Activated CD8-positive, alpha-beta memory T cell treated with anti-CD3 and anti-CD28 coated beads for 36 hours (primary cell): ENCODE measurements around the gene CD3G. TPM values are rescaled to one million over a fixed set of nuclear protein-coding genes. Genes with fewer than 3 reads are reported as not detected.

Experiments used
- CTCF ChIA-PET: fragments of 350-600 bp; sonication (Branson Sonifier 250); formaldehyde crosslinking; loops from one replicate; lab custom pipeline; 2021; ENCODE audit warnings: antibody characterized with exemption; lab: Charles Lee
- POLR2A ChIA-PET: fragments of 350-600 bp; sonication (Branson Sonifier 250); formaldehyde crosslinking; loops from one replicate; lab custom pipeline; 2021; ENCODE audit warnings: antibody characterized with exemption; lab: Charles Lee
- total RNA-seq, 2 experiments: library from RNA; stranded (reverse); gene quantifications; one replicate each; pipeline ENCODE4 v1.2.3, GENCODE V29; 2021

CD3G gene
- total RNA-seq, 2 experiments from 2014 or later = 145 to 146 TPM

- ChIA-PET POLR2A (interaction anchor here (1.0 kb wide), 1 partner anchor 13 kb away, joined by 3 read pairs; no protein-coding TSS in a partner anchor), CTCF (interaction anchor here (0.6 to 2.4 kb wide), 11 partner anchors 8 to 170 kb away, joined by 3 to 11 read pairs (median 4); partner anchors contain the start of genes CD3D and CD3G)
Observed at GRCh38 chr11:118353084-118353710, 9.1 kb downstream of the CD3G start.

- ChIA-PET POLR2A (no interaction called here), CTCF (no interaction called here)
Observed at GRCh38 chr11:118358071-118358470, 13.9 kb downstream of the CD3G start.

DNA sequence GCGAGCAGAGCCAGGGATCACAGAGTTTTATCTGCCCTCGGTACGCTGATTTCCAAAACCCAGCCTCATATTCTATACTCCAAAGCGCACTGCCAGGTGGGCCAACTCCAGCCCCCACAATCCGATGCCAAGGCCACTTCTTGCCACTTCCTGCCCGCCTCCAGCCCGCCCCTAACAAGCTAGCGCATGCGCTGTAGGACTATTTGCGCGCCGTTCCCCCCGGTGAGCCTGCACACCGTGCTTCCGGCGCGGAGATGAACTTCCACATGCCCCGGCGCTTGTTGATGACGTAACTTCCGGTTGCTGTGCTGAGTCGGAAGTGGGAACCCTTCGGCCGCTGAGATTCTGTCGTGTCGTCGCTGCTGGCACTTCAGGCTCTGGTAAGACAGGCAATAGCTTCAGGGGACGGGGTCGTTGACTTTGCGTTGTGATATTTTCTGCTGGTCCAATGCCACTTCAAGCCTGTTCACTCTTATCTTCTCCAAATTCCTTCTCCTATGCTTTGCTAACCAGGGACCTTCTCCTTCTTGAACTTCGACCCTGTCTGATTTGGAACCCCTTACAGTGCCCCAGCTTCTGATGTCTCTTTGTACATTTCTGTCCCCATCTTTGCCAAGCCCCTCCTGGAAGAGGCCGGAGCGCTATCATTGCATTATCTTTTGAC lies 15.3 kb downstream of the CD3G start, which contains the start of gene UBE4A:
TSS of gene UBE4A (plus strand) at position 306 of the 664 bp plus-strand sequence. CDS start 5,481 bp downstream, outside the sequence.
- POLR2A ChIA-PET = interaction anchor here (0.6 to 1.5 kb wide), 5 partner anchors 17 to 965 kb away, joined by 3 to 5 read pairs (median 3); partner anchors contain the start of gene CD3D
- CTCF ChIA-PET = interaction anchor here (0.6 to 1.2 kb wide), 7 partner anchors 18 to 217 kb away, joined by 3 to 6 read pairs (median 4); partner anchors contain the start of gene KMT2A

GRCh38 chr11:118364956-118365615 lies 20.9 kb downstream of the CD3G start:
- CTCF ChIA-PET = interaction anchor here (1.2 to 1.6 kb wide), 3 partner anchors 70 to 193 kb away, joined by 3 to 4 read pairs (median 4); no protein-coding TSS in a partner anchor
- POLR2A ChIA-PET = interaction anchor here (0.6 kb wide), 1 partner anchor 148 kb away, joined by 3 read pairs; no protein-coding TSS in a partner anchor

GRCh38 chr11:118366287-118366686 lies 22.1 kb downstream of the CD3G start:
- ChIA-PET POLR2A (no interaction called here), CTCF (interaction anchor here (1.3 kb wide), 1 partner anchor 69 kb away, joined by 3 read pairs; no protein-coding TSS in a partner anchor)

- CTCF ChIA-PET = no interaction called here
Observed at GRCh38 chr11:118370774-118371173, 26.6 kb downstream of the CD3G start.

DNA sequence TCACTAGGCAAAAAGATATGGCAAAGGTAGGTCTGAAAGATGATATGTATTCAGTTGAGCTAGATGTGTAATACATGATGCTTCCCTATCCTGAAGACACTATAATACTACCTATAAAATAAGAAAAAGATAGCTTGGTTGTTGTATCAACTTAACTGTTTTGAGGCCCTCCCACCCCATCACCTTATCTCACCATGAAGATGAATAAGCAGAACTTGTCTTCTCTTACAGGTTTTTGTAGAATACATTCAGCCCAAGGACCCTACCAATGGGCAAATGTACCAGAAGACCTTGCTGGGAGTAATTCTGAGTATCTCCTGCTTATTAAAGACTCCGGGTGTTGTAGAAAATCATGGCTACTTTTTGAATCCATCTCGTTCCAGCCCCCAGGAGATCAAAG lies 29.1 kb downstream of the CD3G start:
- ChIA-PET POLR2A (no interaction called here), CTCF (no interaction called here)

More at GRCh38 chr11:118370774-118371173, 26.6 kb downstream of the CD3G start:
- POLR2A ChIA-PET = interaction anchor here (1.1 kb wide), 1 partner anchor 92 kb away, joined by 8 read pairs; no protein-coding TSS in a partner anchor

GRCh38 chr11:118373871-118374270 lies 29.7 kb downstream of the CD3G start:
- POLR2A ChIA-PET = no interaction called here
- CTCF ChIA-PET = interaction anchor here (0.6 kb wide), 1 partner anchor 20 kb away, joined by 3 read pairs; no protein-coding TSS in a partner anchor

- ChIA-PET CTCF (interaction anchor here (0.6 to 1.1 kb wide), 2 partner anchors 12 to 21 kb away, joined by 3 read pairs; no protein-coding TSS in a partner anchor), POLR2A (interaction anchor here (0.6 kb wide), 1 partner anchor 37 kb away, joined by 4 read pairs; no protein-coding TSS in a partner anchor)
Observed at GRCh38 chr11:118374729-118375128, 30.6 kb downstream of the CD3G start.

- ChIA-PET CTCF (interaction anchor here (1.1 kb wide), 1 partner anchor 14 kb away, joined by 3 read pairs; no protein-coding TSS in a partner anchor), POLR2A (interaction anchor here (0.6 kb wide), 1 partner anchor 35 kb away, joined by 3 read pairs; no protein-coding TSS in a partner anchor)
Observed at GRCh38 chr11:118375978-118376377, 31.8 kb downstream of the CD3G start.

DNA sequence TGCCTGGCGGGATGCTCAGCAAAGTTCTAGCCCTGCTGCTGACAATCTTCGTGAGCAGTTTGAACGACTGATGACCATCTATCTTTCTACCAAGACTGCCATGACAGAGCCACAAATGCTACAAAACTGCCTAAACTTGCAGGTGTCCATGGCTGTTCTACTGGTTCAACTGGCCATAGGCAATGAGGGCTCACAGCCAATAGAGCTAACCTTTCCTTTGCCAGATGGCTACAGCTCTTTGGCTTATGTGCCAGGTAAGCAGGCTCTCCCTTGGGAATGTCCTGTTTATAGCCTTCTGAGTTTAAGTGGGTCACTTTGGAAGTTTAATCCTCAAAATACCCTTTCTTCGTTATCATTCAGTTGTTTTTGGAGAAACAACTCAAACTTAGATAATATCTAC lies 35.4 kb downstream of the CD3G start:
- POLR2A ChIA-PET = interaction anchor here (0.6 to 0.8 kb wide), 2 partner anchors 19 to 28 kb away, joined by 3 to 4 read pairs; no protein-coding TSS in a partner anchor
- CTCF ChIA-PET = interaction anchor here (0.7 to 1.2 kb wide), 6 partner anchors 14 to 110 kb away, joined by 3 to 4 read pairs (median 4); no protein-coding TSS in a partner anchor

- ChIA-PET POLR2A (interaction anchor here (0.6 kb wide), 1 partner anchor 16 kb away, joined by 4 read pairs; no protein-coding TSS in a partner anchor), CTCF (interaction anchor here (1.1 kb wide), 1 partner anchor 18 kb away, joined by 3 read pairs; no protein-coding TSS in a partner anchor)
Observed at GRCh38 chr11:118380571-118380970, 36.4 kb downstream of the CD3G start.

DNA sequence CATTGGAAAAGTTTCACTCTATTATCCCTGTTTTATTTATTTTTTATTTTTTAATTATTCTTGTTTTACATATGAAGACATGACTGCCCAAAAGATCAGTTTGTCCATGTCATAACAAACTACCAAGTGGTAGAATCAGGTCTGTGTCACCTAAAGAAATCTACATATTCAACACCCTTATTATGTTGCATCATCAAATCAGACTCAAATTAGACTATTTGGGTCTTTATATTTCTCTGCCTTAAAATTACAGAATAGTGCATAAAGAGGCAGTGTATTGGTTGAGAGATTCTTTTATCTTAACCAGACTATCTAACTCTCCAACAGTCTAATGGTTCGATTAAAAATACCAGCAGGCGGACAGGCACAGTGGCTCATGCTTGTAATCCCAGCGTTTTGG lies 38.8 kb downstream of the CD3G start:
- CTCF ChIA-PET = interaction anchor here (0.6 kb wide), 1 partner anchor 98 kb away, joined by 3 read pairs; no protein-coding TSS in a partner anchor
- POLR2A ChIA-PET = interaction anchor here (0.6 kb wide), 1 partner anchor 414 kb away, joined by 8 read pairs; no protein-coding TSS in a partner anchor

GRCh38 chr11:118383657-118384056 lies 39.5 kb downstream of the CD3G start:
- ChIA-PET CTCF (no interaction called here), POLR2A (no interaction called here)

- CTCF ChIA-PET = no interaction called here
Observed at GRCh38 chr11:118396097-118396501, 52.0 kb downstream of the CD3G start.

DNA sequence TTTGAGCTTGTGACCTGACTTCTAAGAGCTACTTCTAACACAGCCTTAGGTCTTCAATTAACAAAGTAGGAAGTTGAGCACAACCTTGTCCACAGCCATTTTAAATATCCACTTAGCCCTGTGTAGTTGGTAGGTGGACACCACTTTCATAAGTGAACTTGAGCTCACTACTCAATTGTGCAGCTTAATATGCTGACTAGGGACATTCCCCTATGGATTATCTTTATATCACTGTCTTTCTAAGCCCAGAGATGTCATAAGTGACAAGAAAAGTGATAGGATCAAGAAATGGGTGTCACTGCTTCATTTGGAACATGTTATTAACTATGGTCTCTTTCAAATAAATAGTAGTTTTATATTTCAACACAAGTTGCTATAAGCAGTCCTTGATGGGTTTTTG lies 53.3 kb downstream of the CD3G start:
- ChIA-PET CTCF (interaction anchor here (1.6 to 1.8 kb wide), 2 partner anchors 17 to 45 kb away, joined by 3 to 5 read pairs; no protein-coding TSS in a partner anchor), POLR2A (interaction anchor here (0.6 kb wide), 1 partner anchor 133 kb away, joined by 3 read pairs; no protein-coding TSS in a partner anchor)

More at GRCh38 chr11:118396097-118396501, 52.0 kb downstream of the CD3G start:
- POLR2A ChIA-PET = interaction anchor here (0.6 to 1.1 kb wide), 3 partner anchors 9 to 618 kb away, joined by 3 to 4 read pairs (median 4); no protein-coding TSS in a partner anchor

DNA sequence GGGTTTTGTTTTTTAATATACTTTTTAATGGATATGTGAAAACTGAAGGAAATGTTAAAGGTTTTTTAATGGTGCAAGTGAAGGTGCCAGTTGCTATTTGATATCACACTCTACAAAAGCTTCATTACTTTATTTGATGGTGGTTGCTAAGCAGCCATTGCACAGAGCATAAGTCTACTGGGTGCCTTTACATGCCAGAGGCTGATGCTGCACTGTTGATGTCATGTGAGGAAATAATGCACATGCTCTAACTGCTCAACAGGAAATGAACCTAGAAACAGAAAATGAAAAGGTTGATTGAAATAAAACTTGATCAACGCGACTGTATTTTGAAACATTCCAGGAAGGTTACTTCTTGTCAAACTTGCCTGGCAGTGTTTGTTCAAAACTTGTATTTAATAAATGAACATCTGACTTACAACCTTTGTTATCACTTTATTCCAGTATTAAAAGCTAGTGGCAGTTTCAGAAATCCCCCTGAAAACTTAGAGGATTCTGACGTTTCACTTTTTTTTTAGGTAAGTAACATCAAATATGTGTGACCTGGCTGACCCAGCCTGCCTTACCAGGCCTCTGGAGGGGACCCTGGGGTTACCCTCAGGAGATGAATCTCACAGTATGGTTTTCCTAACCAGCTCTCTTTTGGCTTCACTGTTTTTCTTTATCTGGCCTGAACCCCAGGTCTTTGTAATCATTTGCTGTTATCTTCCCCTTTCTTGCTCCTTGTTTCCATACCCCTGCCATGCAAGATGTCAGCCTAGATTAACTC lies 54.8 kb downstream of the CD3G start:
- POLR2A ChIA-PET = interaction anchor here (0.5 to 1.1 kb wide), 3 partner anchors 19 to 200 kb away, joined by 4 to 5 read pairs (median 4); partner anchors contain the start of gene KMT2A
- CTCF ChIA-PET = interaction anchor here (0.8 to 1.8 kb wide), 5 partner anchors 13 to 76 kb away, joined by 3 to 5 read pairs (median 3); no protein-coding TSS in a partner anchor
